Chondrocyte (in vitro differentiated cells): ENCODE results near the gene CASP10. TPM values are rescaled to one million over a fixed set of nuclear protein-coding genes. Genes with fewer than 3 reads are reported as not detected.

ENCODE experiments used
- DNase-seq: peaks from one replicate; pipeline ENCODE4 v3.0.0; 2021; ENCODE audit warnings: mixed read lengths, low spot score
- H3K27ac Mint-ChIP-seq: one replicate; pipeline ENCODE4 v1.8.0; 2021; ENCODE audit warnings: mild to moderate bottlenecking, moderate library complexity, mixed read lengths; ENCODE audit not compliant: unreplicated experiment
- H3K27me3 Mint-ChIP-seq: 2 replicates; pipeline ENCODE4 v1.8.0; 2021; ENCODE audit warnings: low read depth, mixed read lengths
- H3K36me3 Mint-ChIP-seq: 2 replicates; pipeline ENCODE4 v1.8.0; 2021; ENCODE audit warnings: low read depth, mixed read lengths
- H3K4me1 Mint-ChIP-seq: 2 replicates; pipeline ENCODE4 v1.8.0; 2021; ENCODE audit warnings: low read depth, mild to moderate bottlenecking, mixed read lengths
- H3K4me3 Mint-ChIP-seq: one replicate; pipeline ENCODE4 v1.8.0; 2021; ENCODE audit warnings: mild to moderate bottlenecking, moderate library complexity, mixed read lengths; ENCODE audit not compliant: unreplicated experiment
- H3K9me3 Mint-ChIP-seq: 2 replicates; pipeline ENCODE4 v1.8.0; 2021; ENCODE audit warnings: low read depth, mixed read lengths
- total RNA-seq: library from RNA; stranded (reverse); gene quantifications from 3 replicates; pipeline ENCODE4 v1.2.1, GENCODE V29; 2021
- TF ChIP-seq, protein P1 (sequence below): fragments of 200-600 bp; sonication (generic); IDR thresholded peaks from 2 replicates; pipeline ENCODE4 v1.5.0; 2021; ENCODE audit warnings: antibody characterized with exemption, mild to moderate bottlenecking, moderate library complexity

The CASP10 gene
- total RNA-seq, 1 donor from 2014 or later, result 0.05 TPM

DNA sequence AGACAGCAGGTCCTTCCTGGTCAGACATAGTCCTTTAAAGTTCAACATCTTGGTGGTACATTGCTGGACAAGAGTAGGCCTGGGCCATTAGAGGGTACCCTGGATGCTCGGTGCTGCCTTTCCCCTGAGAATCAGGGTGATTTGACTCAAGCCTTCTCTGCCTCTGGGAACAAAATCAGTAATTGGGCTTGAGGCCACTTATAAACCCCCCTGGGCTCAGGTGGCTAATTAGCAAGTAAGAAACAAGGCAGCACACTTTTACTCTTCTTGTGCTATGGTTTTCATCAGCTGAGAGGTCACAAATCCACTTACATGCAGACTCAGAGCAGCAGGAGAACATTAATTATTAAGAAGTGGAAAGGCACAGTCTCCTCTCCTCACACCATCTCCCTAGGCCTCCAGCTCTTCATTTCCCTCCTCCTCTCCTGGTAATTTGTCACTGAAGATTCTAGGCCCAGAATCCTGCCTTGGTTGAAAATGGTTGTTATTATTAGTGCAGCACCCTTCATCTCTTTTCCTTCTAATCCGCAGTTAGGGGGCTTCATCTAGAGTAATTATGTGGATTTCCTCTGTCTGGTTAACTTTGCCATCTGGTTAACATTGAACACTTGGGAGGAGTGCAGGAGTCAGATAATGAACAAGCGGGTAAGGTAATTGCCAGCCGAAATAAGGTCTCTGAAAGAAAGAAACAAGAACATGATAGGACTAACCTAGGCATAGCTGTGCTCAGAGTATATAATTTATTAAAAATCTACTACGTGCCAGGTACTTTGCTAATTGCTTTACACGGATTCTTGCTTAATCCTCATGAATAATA, 29.7 kb upstream of the CASP10 start:
- no peaks in the 10 kb centered on the region for H3K9me3 Mint-ChIP-seq
- peaks cover 40% of the 10 kb centered on the region for H3K4me1 Mint-ChIP-seq
- no peaks in the 10 kb centered on the region for H3K27me3 Mint-ChIP-seq
- peaks cover 3% of the 10 kb centered on the region for H3K36me3 Mint-ChIP-seq
- H3K4me3 Mint-ChIP-seq, result no peak overlapping the region
- no peak overlapping the region for H3K27ac Mint-ChIP-seq
- TF ChIP-seq, protein P1, sequence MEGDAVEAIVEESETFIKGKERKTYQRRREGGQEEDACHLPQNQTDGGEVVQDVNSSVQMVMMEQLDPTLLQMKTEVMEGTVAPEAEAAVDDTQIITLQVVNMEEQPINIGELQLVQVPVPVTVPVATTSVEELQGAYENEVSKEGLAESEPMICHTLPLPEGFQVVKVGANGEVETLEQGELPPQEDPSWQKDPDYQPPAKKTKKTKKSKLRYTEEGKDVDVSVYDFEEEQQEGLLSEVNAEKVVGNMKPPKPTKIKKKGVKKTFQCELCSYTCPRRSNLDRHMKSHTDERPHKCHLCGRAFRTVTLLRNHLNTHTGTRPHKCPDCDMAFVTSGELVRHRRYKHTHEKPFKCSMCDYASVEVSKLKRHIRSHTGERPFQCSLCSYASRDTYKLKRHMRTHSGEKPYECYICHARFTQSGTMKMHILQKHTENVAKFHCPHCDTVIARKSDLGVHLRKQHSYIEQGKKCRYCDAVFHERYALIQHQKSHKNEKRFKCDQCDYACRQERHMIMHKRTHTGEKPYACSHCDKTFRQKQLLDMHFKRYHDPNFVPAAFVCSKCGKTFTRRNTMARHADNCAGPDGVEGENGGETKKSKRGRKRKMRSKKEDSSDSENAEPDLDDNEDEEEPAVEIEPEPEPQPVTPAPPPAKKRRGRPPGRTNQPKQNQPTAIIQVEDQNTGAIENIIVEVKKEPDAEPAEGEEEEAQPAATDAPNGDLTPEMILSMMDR, result no peak
- DNase-seq, result no peak

DNA sequence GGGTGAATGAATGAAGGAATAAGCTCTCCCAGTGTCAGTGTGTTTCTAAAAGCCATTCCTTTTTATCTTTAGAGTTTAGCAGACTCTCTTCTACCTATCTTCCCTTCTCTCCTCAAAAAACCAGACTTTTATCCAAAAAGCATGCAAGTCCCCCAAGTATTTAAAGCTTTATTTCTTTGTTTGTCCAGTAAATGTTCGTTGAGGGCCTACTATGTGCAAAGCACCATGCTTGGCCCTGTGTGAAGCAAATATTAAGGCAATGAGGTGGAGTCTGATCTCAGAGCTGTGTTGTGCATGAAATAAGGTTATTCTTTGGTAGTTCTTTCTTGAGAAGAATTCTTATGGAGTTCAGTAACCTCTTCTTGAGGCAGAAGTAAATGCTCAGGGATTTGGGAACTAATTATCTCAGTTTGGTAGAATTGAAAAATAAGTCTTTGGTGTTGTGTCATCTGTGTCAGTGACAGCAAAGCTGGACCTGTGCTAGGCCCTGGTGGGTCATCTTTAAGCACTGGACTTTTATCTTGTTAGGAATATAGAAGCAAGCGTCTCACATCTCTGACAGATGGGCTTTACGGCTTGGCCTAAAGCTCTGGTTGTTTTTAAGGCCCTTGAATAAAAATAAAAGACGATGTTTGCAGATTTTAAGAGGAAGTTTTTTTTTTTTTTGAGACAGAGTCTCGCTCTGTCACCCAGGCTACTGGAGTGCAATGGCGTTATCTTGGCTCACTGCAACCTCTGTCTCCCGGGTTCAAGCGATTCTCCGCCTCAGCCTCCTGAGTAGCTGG, 28.1 kb upstream of the CASP10 start:
- Mint-ChIP-seq H3K27me3 (no peaks in the 10 kb centered on the region), H3K36me3 (peaks cover under 1% of the 10 kb centered on the region), H3K27ac (no peak overlapping the region), H3K9me3 (no peaks in the 10 kb centered on the region), H3K4me1 (peaks cover 28% of the 10 kb centered on the region), H3K4me3 (no peak overlapping the region)
- TF ChIP-seq, protein P1, result no peak
- DNase-seq, result no peak

DNA sequence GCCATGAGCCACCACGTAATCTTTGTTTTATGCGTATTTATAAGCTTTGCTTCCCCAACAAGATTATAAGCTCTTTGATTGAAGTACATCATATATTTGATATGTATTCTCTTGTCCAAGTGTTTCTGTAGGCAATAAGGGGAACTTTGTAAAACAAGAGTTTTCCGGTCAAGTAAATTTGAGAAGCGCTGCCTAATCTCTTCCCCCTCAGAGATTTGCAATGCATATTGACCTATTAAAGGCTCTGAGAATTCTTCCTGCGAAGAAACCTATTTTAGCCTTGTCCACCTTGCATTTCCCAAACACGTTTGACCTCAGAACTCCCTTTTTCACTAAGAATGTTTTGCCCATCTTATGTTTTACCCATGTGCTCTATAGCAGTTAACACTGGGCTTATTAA, 26.9 kb upstream of the CASP10 start:
- no peaks in the 10 kb centered on the region for H3K27me3 Mint-ChIP-seq

DNA sequence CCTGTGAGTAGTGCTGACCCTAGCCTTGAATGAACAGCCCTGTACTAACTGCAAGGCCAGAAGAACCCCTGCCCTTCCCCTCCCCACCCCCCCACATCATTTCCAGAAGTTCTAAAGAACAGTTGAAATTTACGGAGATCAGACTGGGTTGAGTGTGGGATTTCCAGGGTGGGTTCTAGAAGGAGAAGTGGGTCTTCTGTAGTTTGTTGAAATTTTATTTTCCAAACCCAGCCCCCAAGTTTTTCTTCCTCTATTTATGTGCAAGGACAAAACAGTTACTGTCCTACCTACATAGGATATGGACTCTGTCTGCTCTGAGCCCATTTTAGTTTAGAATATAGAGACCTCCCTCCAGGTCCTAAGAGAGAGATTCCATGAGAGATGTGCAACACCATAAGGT, 26.3 kb upstream of the CASP10 start:
- Mint-ChIP-seq H3K4me1 (peaks cover 12% of the 10 kb centered on the region), H3K36me3 (no peaks in the 10 kb centered on the region), H3K4me3 (no peak overlapping the region), H3K9me3 (no peaks in the 10 kb centered on the region), H3K27me3 (no peaks in the 10 kb centered on the region), H3K27ac (no peak overlapping the region)
- DNase-seq, result no peak
- TF ChIP-seq, protein P1, result no peak

More for the DNA sequence above, 26.9 kb upstream of the CASP10 start:
- no peak overlapping the region for H3K4me3 Mint-ChIP-seq
- peaks cover 18% of the 10 kb centered on the region for H3K4me1 Mint-ChIP-seq
- no peak overlapping the region for H3K27ac Mint-ChIP-seq
- no peak for DNase-seq
- TF ChIP-seq, protein P1, result no peak
- H3K36me3 Mint-ChIP-seq, result no peaks in the 10 kb centered on the region
- H3K9me3 Mint-ChIP-seq, result no peaks in the 10 kb centered on the region

DNA sequence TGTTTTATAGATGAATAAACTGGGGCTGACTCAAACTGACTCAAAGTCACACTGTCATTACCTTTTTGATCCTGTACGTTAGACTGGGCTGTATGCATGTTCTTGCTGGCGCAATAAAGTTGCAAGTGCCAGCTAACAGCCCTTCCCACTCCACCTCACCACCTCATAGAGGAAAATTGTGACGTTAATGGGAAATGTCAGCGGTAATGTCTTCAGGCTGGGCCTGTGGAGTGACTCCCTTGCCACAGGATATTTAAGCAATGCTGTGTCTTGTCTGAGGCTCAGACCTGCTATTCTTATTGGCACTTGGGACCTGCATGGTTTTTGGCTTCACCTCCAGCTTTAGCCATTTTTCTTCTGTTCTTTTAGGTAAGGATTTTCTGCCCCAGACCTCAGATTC, 25.2 kb upstream of the CASP10 start:
- H3K36me3 Mint-ChIP-seq, result peaks cover 5% of the 10 kb centered on the region

More for the DNA sequence above, 25.2 kb upstream of the CASP10 start:
- Mint-ChIP-seq H3K9me3 (no peaks in the 10 kb centered on the region), H3K27ac (peak overlapping the region; percentile 89), H3K4me1 (peaks cover 10% of the 10 kb centered on the region), H3K4me3 (no peak overlapping the region), H3K27me3 (no peaks in the 10 kb centered on the region)
- no peak for DNase-seq
- TF ChIP-seq, protein P1, result no peak
